SK-N-SH (cell line): ENCODE results near the gene MBNL1.

Experiments
- EZH2phosphoT487 ChIP-seq: fragments of 200-600 bp; sonication (generic); IDR thresholded peaks from 2 replicates; pipeline ENCODE4 v1.6.1; 2017; ENCODE audit warnings: low read depth, mixed run types, mild to moderate bottlenecking, antibody characterized with exemption, moderate library complexity, borderline replicate concordance
- RCOR1 ChIP-seq: fragments of 150-350 bp; IDR thresholded peaks from 2 replicates; pipeline ENCODE4 v1.6.1; 2017; ENCODE audit warnings: antibody characterized with exemption, low read length
- TAF1 ChIP-seq: IDR thresholded peaks from 2 replicates; pipeline ENCODE4 v1.6.1; 2012; ENCODE audit warnings: low read depth, mild to moderate bottlenecking, low read length, moderate library complexity, borderline replicate concordance
- TCF12 ChIP-seq: IDR thresholded peaks from 2 replicates; pipeline ENCODE4 v1.4.0; 2012

- TF ChIP-seq TCF12 (no peak), EZH2phosphoT487 (no peak), TAF1 (no peak), RCOR1 (no peak)
These were observed 227.6 kb downstream of the MBNL1 start for GRCh38 chr3:152496286-152496685.
